WTC11 (cell line): ENCODE data around the gene TAAR9.

ENCODE experiments used
- CREB1 ChIP-seq: sonication (generic); formaldehyde crosslinking; IDR thresholded peaks from 2 replicates; pipeline ENCODE4 v1.8.0; 2023; ENCODE audit warnings: mild to moderate bottlenecking, missing genetic modification reagents
- MXD4 ChIP-seq: fragments of 250-450 bp; sonication (Bioruptor Pico); IDR thresholded peaks from 2 replicates; pipeline ENCODE4 v1.8.0; 2021; ENCODE audit warnings: mild to moderate bottlenecking, moderate library complexity, borderline replicate concordance
- RELA ChIP-seq: sonication (generic); formaldehyde crosslinking; IDR thresholded peaks from 2 replicates; pipeline ENCODE4 v1.8.1; 2022; ENCODE audit warnings: missing genetic modification reagents, mild to moderate bottlenecking, borderline replicate concordance

DNA sequence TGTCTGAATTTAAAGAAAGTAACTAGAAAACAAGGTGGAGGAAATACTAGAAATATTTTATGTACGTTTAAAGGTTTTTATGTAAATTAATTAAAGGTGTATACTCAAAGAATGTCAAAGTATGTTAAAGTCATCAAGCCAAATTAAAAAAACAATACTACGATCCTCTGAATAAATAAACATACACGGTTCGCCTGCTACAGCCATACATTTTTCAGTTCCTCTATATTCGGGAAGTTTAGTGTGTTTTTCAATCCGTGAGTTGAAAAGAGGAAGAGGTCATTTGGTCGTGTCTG, 25.8 kb upstream of the TAAR9 start:
- no peak for TF ChIP-seq MXD4 (CRISPR knock-in tag)
- no peak for TF ChIP-seq RELA (CRISPR knock-in tag)
- TF ChIP-seq CREB1: no peak
